MM.1S (cell line): ENCODE data around the gene PTPRR.

Experiments used
- CTCF ChIP-seq: fragments of 300-600 bp; sonication (generic); IDR thresholded peaks from 2 replicates; pipeline ENCODE4 v1.5.1; 2016; ENCODE audit warnings: antibody characterized with exemption, low read length, mixed read lengths
- EZH2 ChIP-seq: fragments of 300-600 bp; sonication (generic); optimal IDR thresholded peaks from 2 replicates; pipeline ENCODE3; 2017; ENCODE audit warnings: low read depth, mild to moderate bottlenecking, antibody characterized with exemption, low read length, mixed read lengths
- EZH2phosphoT487 ChIP-seq: fragments of 300-600 bp; sonication (generic); IDR thresholded peaks from 2 replicates; pipeline ENCODE4 v1.6.1; 2018; ENCODE audit warnings: antibody characterized with exemption, low read length

- TF ChIP-seq CTCF (no peak), EZH2phosphoT487 (no peak), EZH2 (no peak)
Measured at GRCh38 chr12:70809887-70810286, 110.7 kb downstream of the PTPRR start.
